ENCODE results near the gene MGAT4B. TPM values are rescaled to one million over a fixed set of nuclear protein-coding genes. Genes with fewer than 3 reads are reported as not detected.

The MGAT4B gene
- total RNA-seq, 1 experiment from 2014 or later: 217 TPM

DNA sequence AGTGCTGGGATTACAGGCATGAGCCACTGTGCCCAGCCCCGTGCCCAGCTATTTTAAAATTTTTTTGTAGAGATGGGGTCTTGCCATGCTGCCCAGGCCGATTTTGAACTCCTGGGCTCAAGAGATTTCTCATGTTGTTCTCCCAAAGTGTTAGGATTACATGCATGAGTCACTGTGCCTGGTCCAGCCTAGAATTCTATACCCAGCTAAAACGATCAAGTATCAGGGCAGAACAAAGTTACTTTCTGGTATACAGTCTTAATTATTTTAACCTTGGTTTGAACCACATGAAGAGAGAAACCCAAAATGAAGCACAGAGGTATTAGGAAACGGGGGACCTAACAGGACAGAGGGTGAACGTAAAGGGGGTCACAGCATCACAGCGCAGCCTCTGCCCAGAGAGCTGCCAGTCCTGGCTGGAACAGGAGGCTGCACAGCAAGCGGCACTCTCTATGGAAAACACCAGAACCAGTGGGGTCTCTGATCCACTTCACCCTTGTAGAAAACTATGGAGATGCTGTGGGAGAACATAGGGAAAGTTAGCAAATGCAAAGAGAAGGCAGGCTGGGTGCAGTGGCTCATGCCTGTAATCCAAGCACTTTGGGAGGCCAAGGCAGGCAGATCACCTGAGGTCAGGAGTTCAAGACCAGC lies 24.3 kb upstream of the MGAT4B start:
- Histone ChIP-seq H3K27me3 (replicated peaks; ENCODE audit: control insufficient read depth, insufficient read depth, low read length) (no peaks in the 10 kb centered on the region), H3K9me3 (no peaks in the 10 kb centered on the region), H3K4me3 (ENCODE audit: low read depth, low read length) (no peak overlapping the region), H3K4me1 (no peaks in the 10 kb centered on the region; the same call in 1 of the 2 replicates), H3K36me3 (ENCODE audit: control insufficient read depth, insufficient read depth, low read length) (peaks cover 11% of the 10 kb centered on the region)
- DNase-seq: no peak
- Mint-ChIP-seq H3K36me3 (ENCODE audit: insufficient read depth, unreplicated experiment) (peaks cover 96% of the 10 kb centered on the region), H3K9me3 (ENCODE audit: unreplicated experiment) (no peaks in the 10 kb centered on the region), H3K4me1 (ENCODE audit: low read depth, unreplicated experiment) (no peaks in the 10 kb centered on the region), H3K4me3 (ENCODE audit: unreplicated experiment) (no peak overlapping the region), H3K27ac (ENCODE audit: unreplicated experiment) (no peak overlapping the region), H3K27me3 (ENCODE audit: insufficient read depth, unreplicated experiment) (no peaks in the 10 kb centered on the region)
- BruUV-seq (replicated peaks): no TSS peak
- CTCF ChIA-PET: no interaction called here
- TF ChIP-seq, protein P1, sequence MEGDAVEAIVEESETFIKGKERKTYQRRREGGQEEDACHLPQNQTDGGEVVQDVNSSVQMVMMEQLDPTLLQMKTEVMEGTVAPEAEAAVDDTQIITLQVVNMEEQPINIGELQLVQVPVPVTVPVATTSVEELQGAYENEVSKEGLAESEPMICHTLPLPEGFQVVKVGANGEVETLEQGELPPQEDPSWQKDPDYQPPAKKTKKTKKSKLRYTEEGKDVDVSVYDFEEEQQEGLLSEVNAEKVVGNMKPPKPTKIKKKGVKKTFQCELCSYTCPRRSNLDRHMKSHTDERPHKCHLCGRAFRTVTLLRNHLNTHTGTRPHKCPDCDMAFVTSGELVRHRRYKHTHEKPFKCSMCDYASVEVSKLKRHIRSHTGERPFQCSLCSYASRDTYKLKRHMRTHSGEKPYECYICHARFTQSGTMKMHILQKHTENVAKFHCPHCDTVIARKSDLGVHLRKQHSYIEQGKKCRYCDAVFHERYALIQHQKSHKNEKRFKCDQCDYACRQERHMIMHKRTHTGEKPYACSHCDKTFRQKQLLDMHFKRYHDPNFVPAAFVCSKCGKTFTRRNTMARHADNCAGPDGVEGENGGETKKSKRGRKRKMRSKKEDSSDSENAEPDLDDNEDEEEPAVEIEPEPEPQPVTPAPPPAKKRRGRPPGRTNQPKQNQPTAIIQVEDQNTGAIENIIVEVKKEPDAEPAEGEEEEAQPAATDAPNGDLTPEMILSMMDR (IDR thresholded peaks at IDR 0.05; ENCODE audit: insufficient read depth in 1 of 2, low read depth in 1 of 2, low read length in 1 of 2, severe bottlenecking in 1 of 2, unreplicated experiment in 1 of 2): no peak
- intact Hi-C loops (cut with micrococcal nuclease; ENCODE audit: unreplicated experiment): no loop called here
- POLR2A ChIA-PET: no interaction called here

- no peaks in the 10 kb centered on the region for H3K9me3 Mint-ChIP-seq (ENCODE audit: unreplicated experiment)
- H3K36me3 Mint-ChIP-seq (ENCODE audit: insufficient read depth, unreplicated experiment): peaks cover 96% of the 10 kb centered on the region
- ChIA-PET POLR2A (no interaction called here), CTCF (no interaction called here)
- peaks cover 14% of the 10 kb centered on the region for H3K36me3 ChIP-seq (ENCODE audit: control insufficient read depth, insufficient read depth, low read length)
- H3K27ac Mint-ChIP-seq (ENCODE audit: unreplicated experiment): no peak overlapping the region
- intact Hi-C loops (cut with micrococcal nuclease; ENCODE audit: unreplicated experiment): no loop called here
- BruUV-seq (replicated peaks): no TSS peak
- H3K27me3 Mint-ChIP-seq (ENCODE audit: insufficient read depth, unreplicated experiment): no peaks in the 10 kb centered on the region
- peaks cover 9% of the 10 kb centered on the region for H3K4me1 ChIP-seq
- peaks cover 2% of the 10 kb centered on the region for H3K4me1 Mint-ChIP-seq (ENCODE audit: low read depth, unreplicated experiment)
- H3K27me3 ChIP-seq (replicated peaks; ENCODE audit: control insufficient read depth, insufficient read depth, low read length): no peaks in the 10 kb centered on the region
- H3K4me3 ChIP-seq (ENCODE audit: low read depth, low read length): no peak overlapping the region
- no peak overlapping the region for H3K4me3 Mint-ChIP-seq (ENCODE audit: unreplicated experiment)
- TF ChIP-seq, protein P1 (IDR thresholded peaks at IDR 0.05; ENCODE audit: insufficient read depth in 1 of 2, low read depth in 1 of 2, low read length in 1 of 2, severe bottlenecking in 1 of 2, unreplicated experiment in 1 of 2): no peak
- no peak for DNase-seq
- H3K9me3 ChIP-seq: no peaks in the 10 kb centered on the region
Measured at GRCh38 chr5:179829732-179830435, 23.2 kb upstream of the MGAT4B start.

DNA sequence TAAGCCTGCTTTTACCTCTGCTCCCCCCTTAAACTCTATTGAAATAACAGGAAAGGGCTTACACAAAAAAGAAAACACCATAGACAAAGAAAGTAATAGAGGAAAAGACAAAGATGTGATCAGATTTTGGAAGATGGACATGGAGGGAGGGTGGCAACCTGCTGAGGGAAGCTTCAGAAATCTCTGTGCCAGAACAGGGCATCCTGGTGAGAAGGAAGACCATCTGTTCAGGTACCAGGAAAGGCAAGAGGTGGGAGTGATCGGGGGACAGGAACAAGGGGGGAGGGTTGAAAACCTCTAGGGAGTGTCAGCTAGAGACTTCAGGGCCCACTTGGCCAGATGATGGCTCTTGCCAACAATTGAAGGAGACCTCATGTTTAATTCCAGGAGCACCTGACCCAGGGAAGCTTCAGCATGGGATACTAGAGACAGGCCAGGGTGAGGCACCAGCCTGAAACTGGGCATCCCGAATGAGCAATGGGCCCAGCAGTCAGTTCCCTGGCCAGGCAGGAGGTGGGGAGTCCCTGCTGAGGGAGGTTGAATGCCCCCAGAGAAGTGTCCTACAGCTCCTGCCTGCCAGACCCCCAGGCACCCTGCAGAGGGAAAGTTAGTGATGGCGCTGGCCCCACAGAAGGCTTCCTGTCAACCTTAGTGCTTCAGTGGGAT lies 22.2 kb upstream of the MGAT4B start:
- POLR2A ChIA-PET: no interaction called here
- DNase-seq: no peak
- Histone ChIP-seq H3K36me3 (ENCODE audit: control insufficient read depth, insufficient read depth, low read length) (peaks cover 19% of the 10 kb centered on the region), H3K4me3 (ENCODE audit: low read depth, low read length) (no peak overlapping the region), H3K9me3 (no peaks in the 10 kb centered on the region), H3K27me3 (replicated peaks; ENCODE audit: control insufficient read depth, insufficient read depth, low read length) (no peaks in the 10 kb centered on the region), H3K4me1 (peaks cover 19% of the 10 kb centered on the region)
- H3K9me3 Mint-ChIP-seq (ENCODE audit: unreplicated experiment): no peaks in the 10 kb centered on the region
- TF ChIP-seq, protein P1 (IDR thresholded peaks at IDR 0.05; ENCODE audit: insufficient read depth in 1 of 2, low read depth in 1 of 2, low read length in 1 of 2, severe bottlenecking in 1 of 2, unreplicated experiment in 1 of 2): no peak
- H3K4me3 Mint-ChIP-seq (ENCODE audit: unreplicated experiment): no peak overlapping the region
- no peaks in the 10 kb centered on the region for H3K27me3 Mint-ChIP-seq (ENCODE audit: insufficient read depth, unreplicated experiment)
- H3K4me1 Mint-ChIP-seq (ENCODE audit: low read depth, unreplicated experiment): peaks cover 7% of the 10 kb centered on the region
- intact Hi-C loops (cut with micrococcal nuclease; ENCODE audit: unreplicated experiment): no loop called here
- H3K27ac Mint-ChIP-seq (ENCODE audit: unreplicated experiment): no peak overlapping the region
- BruUV-seq (replicated peaks): no TSS peak
- H3K36me3 Mint-ChIP-seq (ENCODE audit: insufficient read depth, unreplicated experiment): peaks cover 100% of the 10 kb centered on the region
- CTCF ChIA-PET: no interaction called here
